DMS53 (cell line): ENCODE results near the gene CMYA5.
"Not testable (repeated sequence)": the region's sequence is repeated elsewhere in the genome, so short reads cannot be mapped to it uniquely, and the experiment has no call there.

Experiments used
- DNase-seq: peaks from one replicate; lab custom pipeline; 2025; lab: John Stamatoyannopoulos, UW

The CMYA5 gene

DNA sequence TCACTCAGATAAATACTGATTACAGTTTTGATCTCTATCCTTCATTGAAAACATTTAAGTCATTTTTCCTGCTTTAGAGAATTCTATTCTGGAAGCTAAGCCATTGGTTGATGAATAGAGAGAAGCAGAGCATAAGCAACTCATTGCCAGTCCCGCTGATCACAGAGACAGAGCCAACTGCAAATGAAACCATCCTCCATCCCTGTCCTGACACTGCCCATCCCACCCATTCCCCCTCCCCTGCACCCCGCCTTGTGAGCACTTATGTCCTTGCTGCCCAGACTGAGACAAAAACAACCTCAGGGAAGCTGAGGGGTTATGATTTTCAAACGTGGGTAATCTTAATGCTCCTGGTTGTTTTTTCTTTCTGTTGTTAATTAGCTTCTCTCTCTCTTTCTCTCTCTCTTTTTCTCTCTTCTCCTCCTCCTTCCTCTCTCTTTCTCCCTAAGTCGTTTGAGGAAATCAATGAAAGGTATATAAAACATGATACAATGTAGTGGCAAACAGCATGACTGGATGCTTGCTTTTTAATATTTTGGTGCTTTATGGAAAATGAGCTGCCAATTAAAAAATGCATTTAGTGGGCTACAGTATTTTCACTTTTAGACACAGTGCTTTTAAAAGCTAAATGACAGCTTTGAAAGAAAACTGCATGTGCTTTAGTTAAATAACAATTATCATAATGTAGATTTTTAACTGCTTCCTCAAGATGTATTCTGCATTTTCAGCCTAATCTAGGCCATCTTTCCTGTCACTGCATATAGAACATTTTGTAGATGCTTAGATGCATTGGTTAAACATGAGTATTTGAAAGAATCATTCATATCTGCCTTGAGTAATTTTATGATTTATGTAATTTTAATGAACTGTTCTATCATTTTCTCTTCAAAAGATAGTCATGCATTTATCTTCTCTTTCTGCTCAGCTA, 57.3 kb downstream of the CMYA5 start:
- DNase-seq: no peak

DNA sequence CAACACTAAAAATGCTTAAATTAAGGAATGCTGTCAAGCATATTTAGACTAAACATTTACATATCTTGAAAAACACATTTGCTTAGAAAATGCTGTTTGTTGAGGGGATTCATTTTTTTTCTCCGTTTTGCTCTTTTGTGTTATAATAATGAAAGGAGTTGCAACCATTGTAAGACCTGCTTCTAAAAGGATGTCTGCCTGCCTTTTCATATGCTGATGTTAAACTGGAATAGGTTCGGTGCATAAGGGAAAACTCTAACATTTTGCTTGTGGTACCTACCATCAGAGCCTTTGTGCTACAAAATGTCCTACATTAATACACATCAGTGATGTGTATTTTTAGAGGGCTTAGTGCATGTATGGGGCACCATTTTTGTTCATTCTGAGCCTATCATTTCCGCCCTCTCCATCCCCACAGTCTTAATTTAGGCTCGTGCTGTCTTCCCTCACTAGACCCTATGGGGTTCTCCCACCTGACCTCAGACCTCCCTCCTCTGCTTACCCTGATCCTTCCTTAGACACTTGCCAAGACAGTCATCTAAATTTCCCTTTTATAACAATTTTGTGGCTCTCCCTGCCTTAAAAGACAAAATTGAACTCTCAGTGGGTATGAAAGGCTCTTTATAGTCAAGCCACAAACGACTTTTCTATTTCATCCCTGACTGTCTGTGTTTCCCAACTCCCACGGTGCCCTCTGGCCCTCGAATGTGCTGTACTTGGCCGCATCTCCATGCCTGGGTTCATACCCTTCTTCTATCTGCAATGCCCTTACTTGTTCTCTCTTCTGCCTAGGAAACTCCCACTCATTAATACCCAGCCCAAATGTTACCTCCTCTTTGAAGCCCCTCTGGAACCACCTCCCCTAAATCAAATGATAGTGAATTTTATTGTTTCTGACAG, 61.2 kb downstream of the CMYA5 start:
- DNase-seq: no peak

GRCh38 chr5:79753092-79753491, 63.5 kb downstream of the CMYA5 start:
- no peak for DNase-seq

DNA sequence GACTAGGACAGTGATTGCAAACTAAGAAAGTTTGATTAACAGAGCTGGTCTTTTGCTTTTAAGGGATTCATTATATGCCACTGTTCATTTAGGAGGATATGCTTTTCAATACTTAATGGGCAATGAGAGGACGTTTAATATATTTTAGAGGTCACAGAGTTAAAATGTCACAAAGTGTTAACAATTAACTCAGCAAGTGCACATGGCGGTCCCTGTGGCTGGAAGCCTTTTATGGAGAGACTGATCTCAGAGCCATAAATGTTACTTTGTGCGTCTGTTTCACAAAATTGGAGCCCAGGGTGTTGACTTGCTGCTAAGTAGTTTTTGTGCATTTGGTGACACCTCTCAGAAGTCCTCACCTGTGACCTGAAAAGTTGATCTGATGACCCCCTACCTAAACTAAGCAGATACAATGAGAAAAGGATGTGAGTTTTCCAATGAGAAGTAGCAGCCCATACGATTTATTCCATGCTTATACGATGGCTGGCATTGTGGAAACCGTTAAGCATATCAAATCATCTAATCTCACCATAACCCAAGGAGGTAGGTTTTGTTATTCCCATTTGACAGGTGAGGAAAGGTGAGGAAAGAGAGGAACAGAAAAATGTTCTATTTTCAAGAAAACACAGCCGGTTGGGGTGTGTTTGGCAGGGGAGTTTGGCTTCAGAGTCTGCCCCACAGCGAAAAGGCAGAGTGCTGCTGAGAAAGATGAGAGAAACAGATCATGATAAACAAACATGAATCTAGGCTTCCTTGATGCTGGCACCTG, 64.4 kb downstream of the CMYA5 start:
- DNase-seq: no peak

- DNase-seq: peak; percentile 59
These were observed 65.4 kb downstream of the CMYA5 start for GRCh38 chr5:79754865-79755555.

DNA sequence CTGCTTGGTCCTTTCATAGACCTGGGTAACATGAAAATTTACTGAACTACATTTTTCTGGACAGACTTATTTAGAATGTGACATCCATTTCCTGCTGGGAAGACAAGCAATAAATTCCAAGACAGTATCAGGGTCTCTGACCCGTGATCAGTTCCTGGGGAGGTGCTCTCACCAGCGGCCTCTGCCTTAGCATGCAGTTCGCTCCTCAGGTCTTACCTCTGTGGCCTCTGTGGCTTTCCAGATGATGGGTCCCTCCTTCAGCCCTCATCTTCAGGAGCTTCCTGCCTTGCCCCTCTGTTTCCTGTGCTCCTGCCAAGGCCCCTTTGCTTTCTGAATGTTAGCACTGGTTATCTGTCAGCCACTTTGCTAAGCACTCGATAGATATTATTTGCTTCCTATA, 66.4 kb downstream of the CMYA5 start:
- no peak for DNase-seq

DNA sequence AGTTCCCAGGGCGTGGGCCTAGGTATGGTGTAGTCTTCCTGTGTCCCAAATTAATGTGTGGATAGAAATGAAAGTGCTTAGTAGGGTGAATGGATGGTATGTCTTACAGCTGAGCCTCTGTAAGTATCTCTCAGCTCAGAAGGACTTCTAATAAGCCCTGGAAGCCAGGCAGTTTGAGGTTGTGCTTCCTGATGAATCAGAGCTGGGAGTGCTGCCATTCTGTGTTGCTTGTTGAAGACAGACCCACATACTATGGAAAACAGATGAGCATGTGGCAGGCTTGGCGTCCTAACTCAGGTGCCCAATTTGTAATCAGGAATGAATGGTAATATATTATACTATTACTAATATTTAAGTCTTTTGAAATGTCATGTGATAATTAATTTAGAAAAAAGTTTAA, 69.8 kb downstream of the CMYA5 start:
- no peak for DNase-seq

GRCh38 chr5:79759848-79760247, 70.2 kb downstream of the CMYA5 start:
- no peak for DNase-seq

- no peak for DNase-seq
These were observed 73.3 kb downstream of the CMYA5 start for GRCh38 chr5:79762929-79763328.

DNA sequence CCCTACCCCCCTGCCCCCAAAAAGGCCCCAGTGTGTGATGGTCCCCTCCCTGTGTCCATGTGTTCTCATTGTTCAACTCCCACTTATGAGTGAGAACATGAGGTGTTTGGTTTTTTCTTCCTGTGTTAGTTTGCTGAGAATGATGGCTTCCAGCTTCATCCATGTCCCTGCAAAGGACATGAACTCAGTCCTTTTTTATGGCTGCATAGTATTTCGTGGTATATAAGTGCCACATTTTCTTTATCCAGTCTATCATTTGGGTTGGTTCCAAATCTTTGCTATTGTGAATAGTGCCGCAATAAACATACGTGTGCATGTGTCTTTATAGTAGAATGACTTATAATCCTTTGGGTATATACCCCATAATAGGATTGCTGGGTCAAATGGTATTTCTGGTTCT, 74.5 kb downstream of the CMYA5 start:
- DNase-seq: not testable (repeated sequence)

DNA sequence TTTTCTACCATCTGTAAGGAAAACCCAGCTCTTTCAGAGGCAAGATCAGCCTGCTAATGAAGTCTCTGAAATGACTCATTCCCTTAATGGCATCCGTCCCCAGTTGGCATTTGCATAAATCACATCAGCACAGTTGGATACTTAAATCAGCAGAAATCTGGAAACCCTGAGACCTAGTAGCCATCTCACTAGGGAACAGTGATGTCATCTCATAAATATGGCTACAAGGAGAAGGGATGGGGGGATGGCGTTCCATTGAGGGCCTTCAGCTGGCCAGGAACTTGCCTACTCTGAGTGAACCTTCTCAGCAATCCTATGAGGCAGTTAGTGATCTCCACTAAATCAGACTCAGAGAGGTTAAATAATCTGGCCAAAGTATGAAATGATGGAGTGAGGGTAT, 81.8 kb downstream of the CMYA5 start:
- no peak for DNase-seq

GRCh38 chr5:79772651-79773050, 83.0 kb downstream of the CMYA5 start:
- no peak for DNase-seq

- DNase-seq: no peak
These were observed 84.0 kb downstream of the CMYA5 start for GRCh38 chr5:79773612-79774011.

DNA sequence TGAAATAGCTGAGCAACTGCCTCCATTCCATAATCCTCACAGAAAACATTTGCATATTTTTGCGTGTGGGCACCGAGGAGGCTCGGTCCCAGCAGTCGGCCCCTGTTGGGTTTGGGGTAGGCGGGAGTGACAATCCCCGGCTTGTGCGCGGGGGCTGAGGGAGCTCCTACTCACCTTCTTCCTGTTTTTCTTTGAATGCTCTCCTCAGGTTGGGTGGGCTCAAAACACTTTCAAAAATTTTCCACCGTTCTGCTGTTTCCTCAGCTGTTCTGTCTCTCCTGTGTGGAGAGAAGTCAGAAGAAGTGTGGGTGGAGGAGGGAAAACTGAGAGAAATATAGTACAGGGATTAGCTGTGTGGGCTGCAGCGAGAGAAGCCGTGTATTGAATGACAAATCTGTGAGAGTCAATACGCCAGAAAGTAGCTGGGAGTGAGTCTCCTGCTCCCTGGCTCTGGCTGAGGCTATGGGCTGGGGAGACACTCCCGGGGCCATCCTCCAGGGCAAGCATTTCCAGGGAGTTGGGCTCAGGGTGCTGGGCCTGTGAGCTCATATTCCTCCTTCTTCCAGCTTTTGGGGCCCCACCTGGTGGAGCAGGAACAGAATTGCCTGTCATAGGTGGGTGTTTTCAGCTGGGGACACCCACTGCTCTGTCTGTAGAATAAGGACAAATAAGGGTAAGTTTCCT, 84.7 kb downstream of the CMYA5 start:
- peak; percentile 65 for DNase-seq

DNA sequence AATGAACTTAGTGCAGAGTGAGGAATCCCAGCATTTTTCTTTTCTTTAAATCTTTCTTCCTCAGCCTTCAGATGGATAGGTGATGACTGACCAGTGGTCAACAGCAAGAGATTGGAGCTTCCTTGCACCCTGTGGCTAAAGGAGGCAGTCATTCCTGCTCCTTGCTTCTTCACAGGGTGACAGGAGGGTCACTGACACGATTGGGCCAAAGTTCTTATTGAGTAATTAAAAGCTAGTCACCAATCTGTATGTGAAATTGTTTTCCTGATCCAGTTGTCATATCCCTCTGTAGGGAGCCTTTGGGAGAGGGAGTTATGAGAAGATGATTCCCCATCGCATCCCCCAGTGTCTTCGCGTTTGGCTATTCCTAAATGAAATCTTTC, 85.2 kb downstream of the CMYA5 start:
- DNase-seq: no peak

GRCh38 chr5:79784741-79785140, 95.1 kb downstream of the CMYA5 start:
- DNase-seq: peak; percentile 40

DNA sequence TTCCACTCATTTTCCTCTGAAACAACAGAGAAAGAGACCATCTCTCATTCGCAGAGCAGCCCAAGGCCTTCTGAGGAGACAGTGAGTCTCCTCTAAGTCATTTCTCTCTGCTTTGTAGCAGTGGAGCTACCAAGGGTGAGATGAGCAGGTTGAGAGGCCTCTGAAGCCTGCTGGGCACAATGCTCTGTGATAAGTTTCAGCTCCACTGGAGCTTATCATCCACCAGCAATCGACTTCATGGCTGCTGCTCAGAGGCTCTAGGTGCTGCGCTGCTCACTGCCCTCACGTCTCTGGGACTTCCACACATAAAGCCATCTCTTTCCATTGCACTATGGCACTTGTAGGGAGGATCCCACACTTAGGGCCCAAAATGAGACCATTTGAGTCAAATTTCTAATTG, 96.3 kb downstream of the CMYA5 start:
- DNase-seq: peak; percentile 11

DNA sequence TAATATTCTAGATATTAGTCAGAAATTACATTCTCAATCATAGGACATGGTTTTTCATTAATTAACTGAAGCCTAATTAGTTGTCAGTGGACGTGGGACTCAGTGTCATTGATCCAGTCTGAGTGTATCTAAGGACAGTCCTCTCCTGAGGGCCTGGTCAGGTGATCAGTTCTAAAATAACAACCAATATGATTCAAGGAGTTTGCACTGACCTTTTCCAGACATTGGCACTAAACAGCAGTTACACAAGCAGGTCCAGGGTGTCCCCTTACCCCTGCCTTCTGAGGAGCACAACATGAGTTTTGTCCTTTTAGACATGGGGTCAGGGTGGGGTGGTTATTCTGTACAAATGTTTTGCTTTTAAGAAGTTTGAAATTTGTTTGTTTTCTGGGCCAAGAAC, 97.8 kb downstream of the CMYA5 start:
- no peak for DNase-seq

DNA sequence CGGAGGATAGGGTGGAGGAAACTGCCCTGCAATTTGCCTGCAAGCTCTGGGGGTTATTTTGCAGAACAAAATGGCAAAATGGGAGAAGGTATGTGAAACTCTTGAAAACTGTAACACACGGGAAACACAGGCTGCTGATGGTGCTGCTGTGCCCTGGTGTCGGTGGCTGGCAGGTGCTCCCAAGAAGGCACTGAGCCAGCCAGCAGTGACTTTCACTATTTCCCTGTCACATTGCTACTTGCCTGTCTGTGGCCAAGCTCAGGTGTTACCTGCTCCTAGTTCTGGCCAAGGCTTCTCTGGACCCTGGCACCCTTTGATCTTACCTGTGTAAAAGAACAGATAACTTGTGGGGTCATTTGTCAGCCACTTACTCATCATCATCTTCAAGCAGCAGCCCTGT, 102.2 kb downstream of the CMYA5 start:
- no peak for DNase-seq

DNA sequence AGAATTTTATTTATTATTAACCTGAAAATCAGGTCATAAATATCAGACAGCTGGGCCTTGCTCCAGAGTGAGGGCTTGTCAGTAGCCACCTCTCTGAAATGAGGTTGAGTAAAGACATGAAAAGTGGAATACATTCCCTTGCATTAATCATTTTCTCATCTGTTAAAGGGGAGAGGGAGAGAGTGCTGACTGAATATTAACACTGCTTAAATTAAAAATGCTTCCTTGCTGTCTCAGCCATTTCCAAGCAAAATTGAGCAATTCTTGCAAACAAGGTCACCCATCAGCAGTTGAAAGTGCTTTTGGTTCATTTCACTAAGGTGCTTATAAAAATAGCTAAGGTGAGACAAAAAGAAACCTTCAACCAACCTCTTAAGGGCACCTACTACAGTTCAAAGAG, 102.8 kb downstream of the CMYA5 start:
- DNase-seq: no peak

- DNase-seq: no peak
These were observed 103.7 kb downstream of the CMYA5 start for GRCh38 chr5:79793304-79793703.
